Glomerular visceral epithelial cell (primary cell): ENCODE results near the gene SPAG16.

Source experiments
- DNase-seq: peaks from one replicate; pipeline ENCODE4 v3.0.0-alpha.2; 2016; ENCODE audit errors: extremely low spot score

Gene SPAG16

DNA sequence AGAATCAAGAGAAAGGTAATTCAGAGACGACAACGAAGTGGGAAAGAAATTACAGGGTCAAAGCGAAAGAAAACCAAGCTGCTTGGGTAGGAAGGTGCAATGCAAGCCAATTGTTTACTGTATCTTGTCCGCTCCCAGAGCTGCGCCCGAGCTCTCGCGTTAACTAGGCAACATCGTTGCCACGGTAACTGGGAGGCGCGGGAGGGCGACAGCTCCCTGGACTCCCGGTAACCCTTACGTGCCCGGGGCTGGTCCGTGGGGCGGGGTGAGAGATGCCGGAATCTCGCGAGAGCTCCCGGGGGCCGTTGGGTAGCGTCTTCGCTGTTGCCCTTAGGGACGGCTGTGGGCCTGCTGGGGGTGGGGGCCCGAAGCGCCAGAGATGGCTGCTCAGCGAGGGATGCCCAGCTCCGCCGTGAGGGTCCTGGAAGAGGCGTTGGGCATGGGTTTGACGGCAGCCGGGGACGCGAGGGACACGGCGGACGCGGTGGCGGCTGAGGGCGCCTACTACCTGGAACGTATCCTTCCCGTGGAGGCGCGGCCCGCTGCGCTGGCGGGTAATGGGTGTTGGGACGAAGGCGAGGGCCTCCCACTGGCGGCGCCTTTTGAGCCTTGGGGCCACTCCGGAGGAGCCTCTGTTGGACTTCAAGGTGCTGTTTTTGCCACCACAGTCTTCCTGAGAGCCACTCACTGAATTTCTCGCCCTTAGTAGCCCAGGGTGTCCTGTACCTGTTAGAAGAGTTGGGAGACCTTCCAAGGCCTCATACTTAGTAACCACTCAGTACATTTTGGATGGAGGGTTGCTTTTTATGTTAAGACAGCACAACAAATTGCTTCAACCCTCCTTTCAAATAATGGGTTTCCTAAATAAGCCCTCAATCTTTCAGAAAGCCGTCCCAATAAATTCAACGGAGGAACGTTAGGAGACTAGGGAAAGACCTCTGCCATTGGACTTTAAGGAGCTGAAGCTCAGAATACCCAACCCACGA is at the start of gene SPAG16:
TSS of gene SPAG16 (plus strand) at position 360 of the 986 bp plus-strand sequence.
- DNase-seq = peak; percentile 97

DNA sequence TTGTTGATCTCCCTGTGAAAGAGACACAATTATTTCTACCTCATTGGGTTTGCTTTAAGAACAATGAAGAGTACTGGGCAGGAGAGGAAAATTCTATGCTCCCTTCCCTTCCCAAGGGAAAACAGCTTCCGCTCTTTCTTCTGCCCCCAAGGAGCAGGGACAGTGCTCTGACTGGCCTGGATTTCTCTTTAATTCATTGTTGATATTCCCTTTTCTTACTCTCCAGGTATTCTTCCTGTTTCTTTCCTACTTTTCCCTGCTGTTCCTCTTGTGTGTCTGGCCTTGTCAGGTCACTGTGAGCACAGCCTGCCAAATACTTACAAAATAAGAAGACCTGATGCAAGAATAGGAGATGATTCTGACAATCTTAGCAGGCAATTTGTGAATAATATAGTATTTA is 49.6 kb upstream of the SPAG16 start:
- no peak for DNase-seq

DNA sequence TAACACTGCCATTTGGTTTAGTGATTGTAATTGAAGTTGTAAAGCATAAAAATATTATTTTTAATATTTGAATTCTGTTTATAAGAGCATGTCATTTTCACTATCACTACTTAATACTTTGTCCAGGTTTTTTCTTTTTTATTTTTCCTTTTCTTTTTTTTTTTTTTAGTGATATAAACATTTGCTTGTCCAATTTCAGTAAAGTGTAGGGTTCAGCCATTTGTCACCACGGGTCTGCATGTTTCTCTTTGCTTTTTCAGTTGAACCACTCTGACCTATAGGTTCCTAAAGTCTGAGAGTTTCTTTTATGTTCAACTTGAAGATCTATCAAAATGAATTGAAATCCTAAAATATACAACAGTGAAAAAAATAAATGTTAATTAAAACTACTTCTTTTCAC is 48.5 kb upstream of the SPAG16 start:
- no peak for DNase-seq

DNA sequence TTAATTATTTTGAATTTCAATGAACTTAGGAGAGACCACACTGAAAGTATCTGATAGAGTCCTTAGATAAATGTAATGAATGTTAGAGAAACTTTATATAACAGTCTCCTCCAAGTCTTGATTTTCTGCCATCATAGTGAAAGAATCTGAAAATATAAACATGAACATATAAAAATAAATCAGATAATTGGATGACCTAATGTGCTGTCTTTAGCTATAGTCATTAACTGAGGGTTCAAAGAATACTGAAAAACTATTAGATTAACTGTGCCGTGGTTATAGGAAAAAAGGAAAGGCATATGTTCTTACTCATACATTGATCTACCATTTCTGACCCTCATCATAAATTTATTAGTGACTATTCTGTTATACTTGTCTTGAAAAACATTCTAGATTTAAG is 47.0 kb upstream of the SPAG16 start:
- no peak for DNase-seq

DNA sequence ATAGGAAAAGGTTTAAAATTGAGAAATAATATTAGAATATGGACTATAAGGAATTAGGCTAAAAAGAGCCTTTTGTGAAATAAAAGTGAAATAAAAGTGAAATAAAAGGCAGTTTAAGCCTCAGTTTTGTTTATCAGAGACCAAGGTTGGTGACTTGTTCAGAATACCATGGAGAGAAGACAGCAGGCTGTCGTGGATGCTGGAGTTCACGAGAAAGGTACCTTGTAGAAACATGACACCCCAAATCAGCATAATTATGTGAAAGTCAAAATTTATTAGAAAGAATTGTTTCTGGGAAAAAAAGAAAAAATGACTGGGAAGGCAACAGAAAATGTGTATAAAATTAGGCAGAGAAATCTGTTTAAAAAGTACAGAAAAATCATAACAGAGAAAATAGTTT is 46.5 kb upstream of the SPAG16 start:
- DNase-seq = no peak

DNA sequence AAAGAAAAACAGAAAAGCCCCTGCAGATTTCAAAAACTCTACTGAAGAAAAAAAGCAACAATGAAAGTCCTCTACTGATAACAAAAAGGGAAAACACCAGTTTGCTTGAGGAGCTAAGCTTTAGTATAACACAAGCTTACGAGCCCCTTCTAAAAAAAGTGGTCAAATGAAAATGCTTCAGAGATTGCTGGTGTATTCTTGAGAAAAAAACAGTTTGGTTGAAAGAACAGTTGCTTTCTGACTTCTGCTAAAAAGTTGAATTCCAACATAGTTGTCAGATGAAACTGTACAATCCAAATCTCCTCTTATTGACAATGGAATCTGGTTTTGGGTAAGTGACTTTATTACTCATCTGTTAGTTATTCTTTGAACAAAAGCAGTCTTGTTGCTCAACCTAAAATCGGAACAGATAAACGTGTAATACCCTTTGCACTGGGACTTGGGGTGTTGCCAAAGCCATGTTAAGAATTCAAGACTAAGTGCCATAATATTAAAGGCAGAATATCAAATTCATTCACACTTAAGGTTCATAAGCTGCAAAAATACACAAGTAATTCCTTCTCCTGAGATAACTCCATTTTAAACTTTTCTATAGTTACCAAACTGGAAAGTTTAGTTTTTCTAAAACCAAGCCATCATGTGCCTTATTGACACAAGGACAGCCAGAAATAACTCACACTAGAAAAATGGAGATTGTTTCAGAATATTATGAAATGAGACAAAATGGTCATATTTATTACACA is 45.3 kb upstream of the SPAG16 start:
- DNase-seq = peak; percentile 72

DNA sequence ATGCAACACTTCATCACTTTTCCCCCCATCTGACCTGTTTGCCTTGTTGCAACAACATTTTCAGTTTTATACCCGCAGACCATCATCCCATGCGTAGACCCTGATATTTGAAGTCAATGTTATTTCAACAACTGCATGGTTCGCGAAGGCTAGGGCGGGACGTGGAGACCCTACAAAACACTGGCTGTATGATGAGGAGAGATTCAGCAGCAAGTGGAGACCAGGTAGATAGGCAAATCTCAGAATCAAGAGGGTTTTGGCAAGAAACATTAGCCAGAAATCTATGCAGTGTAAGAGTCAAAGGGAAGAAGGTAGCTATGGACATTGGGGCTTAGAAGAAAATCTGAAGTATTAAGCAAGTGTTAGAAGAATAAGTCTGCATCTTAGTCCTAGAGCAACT is 42.4 kb upstream of the SPAG16 start:
- no peak for DNase-seq

DNA sequence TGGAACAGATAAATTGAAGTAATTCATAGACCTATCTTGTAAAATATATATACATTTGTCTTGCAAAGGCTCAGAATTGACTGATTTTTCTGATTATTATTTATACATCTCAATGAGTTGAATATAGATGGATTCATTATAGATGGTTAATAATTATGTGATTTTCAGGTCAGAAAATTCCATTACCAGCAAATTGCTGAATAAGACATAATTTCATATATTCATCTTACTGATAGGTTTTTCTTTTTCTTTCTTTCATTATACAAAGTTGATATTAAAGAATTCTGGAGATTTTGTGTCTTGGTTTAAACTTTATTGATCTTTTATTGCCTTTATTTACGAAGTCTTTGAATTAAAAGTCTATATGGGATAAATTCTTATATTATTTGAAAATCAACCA is 41.6 kb upstream of the SPAG16 start:
- no peak for DNase-seq

DNA sequence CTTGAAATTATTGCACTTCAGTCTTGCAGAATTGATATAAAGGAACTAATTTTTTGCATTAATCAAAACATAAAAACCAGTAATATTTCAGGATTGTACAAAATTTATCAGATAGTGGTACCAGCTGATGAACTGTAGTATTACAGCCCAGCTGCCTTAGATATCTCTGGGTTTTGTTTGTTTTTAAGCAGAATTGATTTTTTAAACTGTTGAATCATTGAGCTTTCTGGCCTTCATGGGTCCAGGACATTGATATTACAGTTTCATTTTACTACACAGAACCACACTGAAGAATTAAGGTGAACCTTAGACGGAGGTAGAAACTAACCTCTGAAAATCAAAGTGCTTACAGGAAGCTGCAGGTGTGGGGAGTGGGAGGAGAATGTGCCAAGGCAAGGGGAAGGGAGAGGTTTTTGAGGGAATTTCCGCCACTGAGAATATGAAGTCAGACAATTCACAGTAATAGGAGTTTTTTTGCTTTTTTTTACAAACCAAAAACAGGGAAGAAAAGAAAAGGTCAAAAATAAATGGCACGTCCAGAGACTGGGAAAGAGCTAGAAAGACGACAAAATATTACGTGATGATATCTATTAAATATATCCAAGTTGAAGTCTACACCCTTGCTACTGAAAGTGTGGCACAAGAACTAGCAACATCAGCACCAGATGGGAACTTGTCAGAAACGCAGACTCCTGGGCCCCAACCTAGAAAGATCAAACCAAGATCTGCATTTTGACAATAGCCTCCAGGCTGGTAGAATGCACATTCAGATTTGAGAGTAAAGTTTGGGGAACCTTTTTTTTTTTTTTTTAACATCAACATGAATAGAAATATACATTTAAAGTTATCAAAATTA is 40.8 kb upstream of the SPAG16 start:
- DNase-seq = no peak

DNA sequence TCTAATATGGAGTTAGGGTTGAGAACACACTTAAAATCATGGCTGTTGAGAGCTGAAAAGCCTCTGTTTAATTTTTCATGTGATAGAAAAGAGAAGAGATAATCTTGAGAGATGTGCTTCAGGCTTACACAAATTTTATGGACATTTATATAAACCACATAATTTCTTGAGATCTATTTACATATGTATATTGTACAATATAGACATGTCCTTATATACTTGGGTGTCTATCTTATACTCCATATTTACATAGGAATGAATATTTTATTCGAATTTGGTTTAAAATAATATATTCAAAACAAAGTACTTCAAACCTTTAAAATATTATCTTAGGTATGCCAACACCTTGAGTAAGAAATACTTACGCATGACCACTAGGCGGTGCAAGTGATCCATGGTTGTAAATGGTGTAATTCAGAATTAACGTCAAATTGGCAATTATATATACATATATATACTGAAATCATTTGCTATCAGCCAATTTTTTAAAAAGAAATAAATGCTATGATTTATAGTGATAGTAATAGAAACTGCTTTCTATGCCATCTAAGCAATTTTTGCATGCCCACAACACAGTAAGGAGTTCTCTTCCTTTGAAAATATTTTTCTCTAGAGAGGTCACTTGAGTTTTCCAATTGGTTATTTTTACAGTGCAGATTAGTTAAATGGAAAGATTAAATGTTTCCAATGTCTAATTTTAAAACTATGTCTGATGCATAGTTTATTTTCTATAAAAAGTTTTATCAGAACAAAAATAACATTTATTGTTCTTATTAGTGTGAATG is 37.6 kb upstream of the SPAG16 start:
- peak; percentile 58 for DNase-seq

DNA sequence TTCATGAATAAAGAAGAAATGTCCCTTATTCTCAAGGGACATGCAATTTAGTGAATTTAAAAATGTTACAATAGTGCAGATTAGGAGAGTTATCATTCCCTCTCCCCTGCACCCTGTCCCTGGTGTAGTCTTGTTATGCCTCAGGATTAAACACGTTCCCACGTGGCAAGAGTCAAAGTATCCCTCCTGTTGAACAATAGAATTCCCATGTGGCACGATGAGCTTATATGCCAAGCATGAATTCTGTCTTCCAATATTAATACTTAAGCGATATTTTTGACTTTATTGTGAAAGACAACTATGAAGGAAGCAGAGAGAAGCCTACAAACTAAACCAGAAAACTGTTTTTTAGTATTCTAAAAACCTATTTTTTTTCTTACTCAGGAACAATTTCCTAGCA is 36.7 kb upstream of the SPAG16 start:
- DNase-seq = no peak

DNA sequence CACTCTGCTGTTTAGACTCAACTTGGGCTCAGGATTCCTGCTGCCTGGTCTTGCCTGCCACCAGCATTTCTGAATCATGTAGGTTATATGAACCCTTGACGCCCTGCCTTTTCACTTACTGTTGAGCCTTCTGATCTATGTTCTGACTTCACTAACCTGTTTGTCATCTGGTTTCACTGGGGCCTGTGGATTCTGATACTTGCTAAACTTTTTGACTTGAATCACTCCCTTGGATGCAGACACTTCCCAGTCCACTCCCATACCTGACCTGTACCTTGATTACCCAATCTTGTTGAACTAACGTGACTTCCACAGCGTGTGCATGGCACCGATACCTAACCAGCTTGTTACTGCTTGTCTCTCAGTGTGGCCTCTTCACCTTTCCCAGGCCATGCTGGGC is 35.6 kb upstream of the SPAG16 start:
- no peak for DNase-seq

DNA sequence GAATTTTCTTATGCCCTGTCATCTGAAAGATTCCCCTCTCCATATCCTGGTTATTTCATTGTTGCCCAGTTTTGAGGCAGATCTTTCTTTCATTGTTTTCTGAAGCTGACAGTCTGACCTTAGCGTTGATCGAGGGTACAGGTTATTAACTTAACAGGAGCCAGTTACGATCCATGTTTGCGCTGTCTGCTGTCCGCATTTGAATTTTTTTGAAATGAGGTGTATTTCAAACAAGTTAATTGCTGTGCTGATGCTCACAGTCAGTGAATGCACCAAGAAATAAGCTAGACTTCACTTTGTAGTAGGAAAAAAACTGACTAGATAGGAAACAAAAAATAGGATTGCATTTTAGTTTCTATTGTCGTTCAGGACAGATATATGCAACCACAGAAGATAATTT is 34.8 kb upstream of the SPAG16 start:
- DNase-seq = no peak

DNA sequence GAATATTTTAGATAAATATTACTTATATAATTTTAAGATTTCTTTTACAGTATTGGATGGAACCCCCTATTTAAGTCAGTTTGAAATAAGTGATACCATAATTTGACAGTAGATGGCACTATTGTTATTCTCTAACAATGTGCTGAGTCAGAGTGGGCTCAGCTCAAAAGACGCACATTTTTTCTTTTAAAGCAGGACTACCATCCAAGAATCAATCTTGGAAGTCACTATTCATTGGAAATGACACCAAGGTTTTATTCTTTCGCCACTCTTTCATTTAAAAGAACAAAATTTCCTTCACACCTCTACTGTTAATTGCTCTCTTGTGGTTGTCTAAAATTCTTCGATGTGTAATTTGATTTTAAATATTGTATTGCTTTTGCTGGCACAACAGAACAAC is 32.6 kb upstream of the SPAG16 start:
- peak; percentile 61 for DNase-seq

DNA sequence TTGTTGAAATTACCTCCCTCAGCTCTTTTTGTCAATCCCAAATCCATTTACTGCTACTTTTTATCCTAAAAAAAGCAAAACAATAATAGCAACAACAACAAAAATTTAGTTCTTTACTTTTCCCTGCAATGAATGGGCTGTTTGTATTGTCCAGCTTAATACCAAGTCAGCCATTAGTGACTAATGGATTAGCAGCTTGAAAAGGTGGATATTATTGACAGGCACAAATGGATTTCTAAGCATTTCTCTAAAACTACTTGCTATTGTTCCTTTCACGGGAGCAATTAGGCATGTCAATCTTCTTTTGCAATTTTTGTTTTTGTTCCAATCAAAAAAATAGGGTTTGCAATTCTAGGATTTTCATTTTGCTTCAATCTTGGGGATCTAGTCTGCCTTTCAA is 32.1 kb upstream of the SPAG16 start:
- no peak for DNase-seq

DNA sequence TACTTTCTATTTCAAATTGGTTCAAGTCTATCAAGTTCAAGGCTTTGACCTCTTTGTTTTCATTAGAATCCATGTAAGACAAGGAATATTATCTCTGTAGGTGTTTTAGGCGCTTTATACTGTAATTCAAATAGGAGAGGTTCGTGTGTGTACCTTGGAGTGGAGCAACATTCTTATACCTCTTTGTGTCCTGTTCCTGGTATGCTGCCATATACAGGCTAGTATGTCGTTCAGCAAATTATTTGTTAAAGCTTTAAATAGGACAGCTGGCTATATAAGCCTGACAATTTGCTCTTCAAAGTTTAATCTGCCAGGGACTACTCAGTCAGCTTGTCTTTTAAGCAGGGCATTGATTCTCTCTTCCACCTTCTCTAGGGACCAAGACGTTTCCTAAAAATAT is 31.1 kb upstream of the SPAG16 start:
- no peak for DNase-seq

DNA sequence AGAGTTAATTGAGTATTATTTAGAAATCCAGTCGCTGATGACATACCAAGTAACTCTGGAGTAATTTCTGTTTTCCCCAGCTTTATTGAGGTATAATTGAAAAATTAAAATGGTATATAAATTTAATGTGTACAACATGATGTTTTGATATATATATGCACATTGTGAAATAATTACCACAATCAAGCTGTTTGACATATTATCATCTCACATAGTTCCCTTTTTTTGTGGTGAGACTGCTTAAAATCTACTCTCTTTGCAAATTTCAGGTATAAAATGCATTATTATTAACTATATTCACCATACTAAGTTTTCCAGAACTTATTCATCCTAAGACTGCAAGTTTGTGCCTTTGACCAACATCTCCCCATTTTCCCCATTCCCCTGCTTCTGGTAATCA is 25.0 kb upstream of the SPAG16 start:
- DNase-seq = no peak

DNA sequence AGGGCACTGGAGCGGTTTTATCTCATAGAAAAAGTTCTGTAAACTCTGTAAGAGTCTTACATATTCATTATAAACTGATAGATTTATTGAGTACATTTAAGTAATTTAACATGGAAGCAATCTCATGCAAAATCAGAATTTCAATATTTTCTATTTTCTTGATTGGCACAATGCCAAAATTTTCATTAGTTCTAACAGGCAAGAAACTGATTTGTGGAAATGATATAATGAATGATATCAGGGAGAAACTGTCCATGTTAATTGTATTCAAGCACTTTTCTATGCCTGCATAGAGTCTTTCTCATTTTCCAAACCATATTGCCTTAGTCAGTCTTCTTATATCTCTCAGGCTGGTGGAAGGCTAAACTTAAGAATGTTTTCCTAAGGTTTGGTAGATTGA is 23.0 kb upstream of the SPAG16 start:
- no peak for DNase-seq

DNA sequence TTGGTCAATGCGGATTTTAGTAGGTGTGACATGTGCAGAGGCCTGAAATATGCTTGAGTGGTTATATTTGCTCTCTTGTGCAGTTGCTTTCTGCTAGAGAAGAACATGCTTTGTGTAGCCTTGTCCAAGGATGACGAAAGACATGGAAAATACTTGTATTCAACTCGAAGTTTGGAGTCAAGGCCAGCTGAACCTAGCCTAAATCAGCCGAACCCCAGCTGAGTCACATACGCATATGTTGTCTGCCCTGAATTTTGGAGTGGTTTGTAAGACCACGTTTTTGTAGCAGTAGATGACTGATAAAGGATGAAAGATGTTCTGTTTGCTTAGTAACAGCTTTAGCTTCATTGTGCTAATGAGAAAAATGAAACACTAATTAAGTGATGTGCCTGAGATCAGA is 22.5 kb upstream of the SPAG16 start:
- no peak for DNase-seq

DNA sequence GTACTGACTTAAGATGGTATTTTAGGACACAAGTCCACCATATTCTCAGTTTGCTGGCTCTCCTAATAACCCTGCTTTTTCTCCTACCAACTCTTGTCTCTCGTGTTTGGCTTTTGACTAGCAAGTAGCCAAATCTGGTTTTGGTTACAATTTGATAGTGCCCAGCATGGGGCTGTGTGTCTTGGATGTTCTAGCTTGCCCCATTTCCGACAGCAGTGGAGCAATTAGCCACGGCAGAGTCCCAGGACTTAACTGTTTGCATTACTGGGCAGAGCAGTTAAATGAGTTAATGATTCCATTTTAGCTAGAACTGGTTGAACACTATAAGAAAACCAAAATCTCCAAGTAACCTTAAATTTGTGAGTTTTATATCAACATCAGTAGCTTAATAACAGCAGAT is 18.6 kb upstream of the SPAG16 start:
- no peak for DNase-seq

DNA sequence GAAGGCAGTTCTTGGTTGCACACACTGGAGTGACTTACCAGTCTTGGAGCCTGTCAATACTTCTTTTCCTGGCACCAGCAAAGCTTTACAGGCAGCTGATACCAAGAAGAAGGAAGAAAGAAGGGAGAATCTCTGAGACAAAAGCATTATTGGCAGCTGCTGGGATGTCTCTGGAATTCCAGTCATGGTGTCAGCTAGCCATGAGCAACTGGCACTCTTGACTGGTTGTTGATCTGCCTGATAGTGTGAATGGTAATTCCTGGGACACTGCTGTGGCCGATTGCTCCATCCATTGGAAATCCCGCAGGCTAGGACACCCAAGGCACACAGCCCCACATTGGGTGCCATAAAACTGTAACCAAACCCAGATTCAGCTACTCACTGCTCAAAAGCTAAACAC is 17.8 kb upstream of the SPAG16 start:
- DNase-seq = no peak
